WTC11 (cell line): ENCODE data around the gene SMAD6.

ENCODE experiments used
- CTCF ChIP-seq: fragments of 200-600 bp; IDR thresholded peaks from 2 replicates; pipeline ENCODE4 v1.8.0; 2022; ENCODE audit warnings: antibody characterized with exemption
- SP1 ChIP-seq: sonication (generic); formaldehyde crosslinking; conservative IDR thresholded peaks from 2 replicates; pipeline ENCODE4 v1.8.1; 2022; ENCODE audit warnings: missing genetic modification reagents
- ZBTB43 ChIP-seq: sonication (generic); formaldehyde crosslinking; IDR thresholded peaks from 2 replicates; pipeline ENCODE4 v1.8.1; 2023; ENCODE audit warnings: mild to moderate bottlenecking, missing genetic modification reagents
- ZNF423 ChIP-seq: fragments of 250-450 bp; sonication (Bioruptor Pico); IDR thresholded peaks from 2 replicates; pipeline ENCODE4 v2.1.2; 2022; ENCODE audit warnings: mild to moderate bottlenecking, moderate library complexity

GRCh38 chr15:66787489-66787871 lies 85.4 kb downstream of the SMAD6 start:
- TF ChIP-seq CTCF (no peak), ZNF423 (CRISPR knock-in tag) (no peak), SP1 (no peak), ZBTB43 (no peak)
